Stimulated activated effector memory CD8-positive, alpha-beta T cell treated with anti-CD3 and anti-CD28 coated beads, Interleukin-12 subunit alpha, Interleukin-12 subunit beta, amount 100 ng/mL, for 72 hours (primary cell): Measurements from ENCODE around the gene ZNF423.
A peak's percentile ranks its signal among the peaks of the same experiment; 100 is the strongest.

ENCODE experiments used
- ATAC-seq: fragments of 150-1000 bp; cut with Tn5 transposase; 2 replicates; pipeline ENCODE4 v1.10.0; 2021
- DNase-seq, 2 donors: peaks; one replicate each; pipeline ENCODE4 v3.0.0; 2021 to 2022; ENCODE audit warnings: low spot score in 2 of 2
- H3K27ac Mint-ChIP-seq: one replicate; pipeline ENCODE4 v1.8.0; 2022; ENCODE audit warnings: mild to moderate bottlenecking, mixed read lengths
- H3K36me3 Mint-ChIP-seq: one replicate; pipeline ENCODE4 v1.8.0; 2022; ENCODE audit warnings: mild to moderate bottlenecking, mixed read lengths
- H3K4me1 Mint-ChIP-seq: one replicate; pipeline ENCODE4 v1.8.0; 2022; ENCODE audit warnings: mixed read lengths
- H3K4me3 Mint-ChIP-seq: one replicate; pipeline ENCODE4 v1.8.0; 2022; ENCODE audit warnings: mild to moderate bottlenecking, mixed read lengths
- H3K9me3 Mint-ChIP-seq: one replicate; pipeline ENCODE4 v1.8.0; 2022; ENCODE audit warnings: mixed read lengths

ZNF423 gene

GRCh38 chr16:49749816-49750215, 106.1 kb downstream of the ZNF423 start:
- H3K27ac Mint-ChIP-seq, result no peak overlapping the region
- no peak for ATAC-seq
- H3K36me3 Mint-ChIP-seq, result peaks cover 6% of the 10 kb centered on the region
- H3K9me3 Mint-ChIP-seq, result no peaks in the 10 kb centered on the region
- H3K4me1 Mint-ChIP-seq, result no peaks in the 10 kb centered on the region
- DNase-seq, result no peak
- H3K4me3 Mint-ChIP-seq, result no peak overlapping the region

- Mint-ChIP-seq H3K9me3 (no peaks in the 10 kb centered on the region), H3K4me1 (no peaks in the 10 kb centered on the region), H3K4me3 (no peak overlapping the region), H3K36me3 (peaks cover 5% of the 10 kb centered on the region), H3K27ac (no peak overlapping the region)
- ATAC-seq, result no peak
- no peak for DNase-seq
Observed at GRCh38 chr16:49748322-49748721, 107.6 kb downstream of the ZNF423 start.

- no peak for DNase-seq
- Mint-ChIP-seq H3K4me1 (no peaks in the 10 kb centered on the region), H3K36me3 (no peaks in the 10 kb centered on the region), H3K4me3 (no peak overlapping the region), H3K27ac (no peak overlapping the region), H3K9me3 (no peaks in the 10 kb centered on the region)
- no peak for ATAC-seq
Observed at GRCh38 chr16:49747654-49748053, 108.3 kb downstream of the ZNF423 start.

- H3K36me3 Mint-ChIP-seq, result no peaks in the 10 kb centered on the region
- no peak overlapping the region for H3K4me3 Mint-ChIP-seq
- no peak overlapping the region for H3K27ac Mint-ChIP-seq
- ATAC-seq, result no peak
- no peak for DNase-seq
- no peaks in the 10 kb centered on the region for H3K9me3 Mint-ChIP-seq
- H3K4me1 Mint-ChIP-seq, result no peaks in the 10 kb centered on the region
Observed at GRCh38 chr16:49746545-49746944, 109.4 kb downstream of the ZNF423 start.

GRCh38 chr16:49745311-49745747, 110.6 kb downstream of the ZNF423 start:
- H3K27ac Mint-ChIP-seq, result no peak overlapping the region
- no peak for DNase-seq

GRCh38 chr16:49744244-49745220, 111.4 kb downstream of the ZNF423 start:
- ATAC-seq (peak; percentile 39), DNase-seq (no peak)
- Mint-ChIP-seq H3K9me3 (no peaks in the 10 kb centered on the region), H3K27ac (no peak overlapping the region), H3K36me3 (no peaks in the 10 kb centered on the region), H3K4me1 (no peaks in the 10 kb centered on the region), H3K4me3 (no peak overlapping the region)

More at GRCh38 chr16:49745311-49745747, 110.6 kb downstream of the ZNF423 start:
- Mint-ChIP-seq H3K4me1 (no peaks in the 10 kb centered on the region), H3K36me3 (no peaks in the 10 kb centered on the region), H3K4me3 (no peak overlapping the region), H3K9me3 (no peaks in the 10 kb centered on the region)
- no peak for ATAC-seq

- DNase-seq (no peak), ATAC-seq (no peak)
- H3K4me1 Mint-ChIP-seq, result no peaks in the 10 kb centered on the region
- H3K4me3 Mint-ChIP-seq, result no peak overlapping the region
- H3K27ac Mint-ChIP-seq, result no peak overlapping the region
- no peaks in the 10 kb centered on the region for H3K36me3 Mint-ChIP-seq
- no peaks in the 10 kb centered on the region for H3K9me3 Mint-ChIP-seq
Observed at GRCh38 chr16:49743658-49744057, 112.3 kb downstream of the ZNF423 start.

GRCh38 chr16:49743203-49743464, 112.8 kb downstream of the ZNF423 start:
- H3K4me1 Mint-ChIP-seq, result no peaks in the 10 kb centered on the region
- no peak overlapping the region for H3K4me3 Mint-ChIP-seq
- no peaks in the 10 kb centered on the region for H3K9me3 Mint-ChIP-seq
- DNase-seq (no peak), ATAC-seq (no peak)
- no peaks in the 10 kb centered on the region for H3K36me3 Mint-ChIP-seq
- H3K27ac Mint-ChIP-seq, result no peak overlapping the region

GRCh38 chr16:49742428-49743202, 113.3 kb downstream of the ZNF423 start:
- H3K4me1 Mint-ChIP-seq, result no peaks in the 10 kb centered on the region
- H3K36me3 Mint-ChIP-seq, result no peaks in the 10 kb centered on the region
- H3K4me3 Mint-ChIP-seq, result no peak overlapping the region
- no peak for ATAC-seq
- no peak for DNase-seq
- no peaks in the 10 kb centered on the region for H3K9me3 Mint-ChIP-seq
- H3K27ac Mint-ChIP-seq, result no peak overlapping the region

- DNase-seq (no peak), ATAC-seq (no peak)
- Mint-ChIP-seq H3K36me3 (no peaks in the 10 kb centered on the region), H3K4me1 (no peaks in the 10 kb centered on the region), H3K4me3 (no peak overlapping the region), H3K9me3 (no peaks in the 10 kb centered on the region), H3K27ac (no peak overlapping the region)
Observed at GRCh38 chr16:49740256-49740655, 115.7 kb downstream of the ZNF423 start.

GRCh38 chr16:49739381-49739780, 116.5 kb downstream of the ZNF423 start:
- H3K4me1 Mint-ChIP-seq, result no peaks in the 10 kb centered on the region
- H3K36me3 Mint-ChIP-seq, result no peaks in the 10 kb centered on the region
- no peak for ATAC-seq
- H3K27ac Mint-ChIP-seq, result no peak overlapping the region
- H3K4me3 Mint-ChIP-seq, result no peak overlapping the region
- H3K9me3 Mint-ChIP-seq, result no peaks in the 10 kb centered on the region
- DNase-seq, result no peak

- no peak for DNase-seq
- no peak for ATAC-seq
- Mint-ChIP-seq H3K27ac (no peak overlapping the region), H3K4me1 (no peaks in the 10 kb centered on the region), H3K9me3 (no peaks in the 10 kb centered on the region), H3K36me3 (no peaks in the 10 kb centered on the region), H3K4me3 (no peak overlapping the region)
Observed at GRCh38 chr16:49738832-49739231, 117.1 kb downstream of the ZNF423 start.

GRCh38 chr16:49738001-49738400, 117.9 kb downstream of the ZNF423 start:
- Mint-ChIP-seq H3K9me3 (no peaks in the 10 kb centered on the region), H3K4me1 (no peaks in the 10 kb centered on the region), H3K36me3 (no peaks in the 10 kb centered on the region), H3K27ac (no peak overlapping the region), H3K4me3 (no peak overlapping the region)
- ATAC-seq, result no peak
- no peak for DNase-seq

- no peak overlapping the region for H3K4me3 Mint-ChIP-seq
- no peaks in the 10 kb centered on the region for H3K9me3 Mint-ChIP-seq
- H3K36me3 Mint-ChIP-seq, result no peaks in the 10 kb centered on the region
- no peak overlapping the region for H3K27ac Mint-ChIP-seq
- ATAC-seq (no peak), DNase-seq (no peak)
- H3K4me1 Mint-ChIP-seq, result no peaks in the 10 kb centered on the region
Observed at GRCh38 chr16:49737541-49737940, 118.4 kb downstream of the ZNF423 start.

GRCh38 chr16:49734331-49734730, 121.6 kb downstream of the ZNF423 start:
- Mint-ChIP-seq H3K27ac (no peak overlapping the region), H3K36me3 (no peaks in the 10 kb centered on the region)

More at GRCh38 chr16:49734331-49734730, 121.6 kb downstream of the ZNF423 start:
- Mint-ChIP-seq H3K4me3 (no peak overlapping the region), H3K9me3 (peaks cover 6% of the 10 kb centered on the region), H3K4me1 (no peaks in the 10 kb centered on the region)
- no peak for ATAC-seq
- no peak for DNase-seq
